Umbilical cord (tissue), 2 donors: ENCODE results near the gene SBF2. TPM values are rescaled to one million over a fixed set of nuclear protein-coding genes. Genes with fewer than 3 reads are reported as not detected.
"Not testable (repeated sequence)": the region's sequence is repeated elsewhere in the genome, so short reads cannot be mapped to it uniquely, and the experiment has no call there.

Experiments
- DNase-seq: peaks from one replicate; pipeline ENCODE4 v3.0.0-alpha.2; 2015; ENCODE audit warnings: low spot score
- total RNA-seq: library from RNA; depleted of rRNA; stranded (reverse); fragments of >200 nt; gene quantifications from one replicate; pipeline ENCODE4 v1.2.3, GENCODE V29; 2014; ENCODE audit warnings: low replicate concordance; ENCODE audit not compliant: insufficient read depth

The SBF2 gene
- total RNA-seq, 1 donor from 2014 or later = 85.7 TPM

- DNase-seq = no peak
Measured at GRCh38 chr11:10067629-10068300, 226.3 kb downstream of the SBF2 start.

GRCh38 chr11:10066441-10066840, 227.6 kb downstream of the SBF2 start:
- no peak for DNase-seq

- no peak for DNase-seq
Measured at GRCh38 chr11:10064828-10065227, 229.2 kb downstream of the SBF2 start.

GRCh38 chr11:10058356-10058755, 235.7 kb downstream of the SBF2 start:
- DNase-seq = no peak

- no peak for DNase-seq
Measured at GRCh38 chr11:10051868-10052586, 242.0 kb downstream of the SBF2 start.

GRCh38 chr11:10050561-10050960, 243.5 kb downstream of the SBF2 start:
- no peak for DNase-seq

GRCh38 chr11:10049756-10050155, 244.3 kb downstream of the SBF2 start:
- no peak for DNase-seq

- DNase-seq = no peak
Measured at GRCh38 chr11:10048350-10048749, 245.7 kb downstream of the SBF2 start.

GRCh38 chr11:10044618-10045017, 249.4 kb downstream of the SBF2 start:
- no peak for DNase-seq

- DNase-seq = no peak
Measured at GRCh38 chr11:10042699-10043098, 251.3 kb downstream of the SBF2 start.

- DNase-seq = no peak
Measured at GRCh38 chr11:10041748-10042446, 252.1 kb downstream of the SBF2 start.

GRCh38 chr11:10041332-10041731, 252.7 kb downstream of the SBF2 start:
- no peak for DNase-seq

GRCh38 chr11:10038521-10039302, 255.3 kb downstream of the SBF2 start:
- DNase-seq = no peak

- not testable (repeated sequence) for DNase-seq
Measured at GRCh38 chr11:10035932-10036331, 258.1 kb downstream of the SBF2 start.

GRCh38 chr11:10032935-10033334, 261.1 kb downstream of the SBF2 start:
- peak; percentile 16 for DNase-seq

GRCh38 chr11:10030122-10030490, 263.9 kb downstream of the SBF2 start:
- DNase-seq = peak; percentile 19

GRCh38 chr11:10029386-10030121, 264.5 kb downstream of the SBF2 start:
- no peak for DNase-seq

- no peak for DNase-seq
Measured at GRCh38 chr11:10026514-10026913, 267.5 kb downstream of the SBF2 start.

GRCh38 chr11:10023212-10023611, 270.8 kb downstream of the SBF2 start:
- DNase-seq = no peak

GRCh38 chr11:10022764-10023163, 271.3 kb downstream of the SBF2 start:
- no peak for DNase-seq

GRCh38 chr11:10021563-10021962, 272.5 kb downstream of the SBF2 start:
- no peak for DNase-seq
